IPS-NIHi7 (cell line): Measurements from ENCODE around the gene IGLL5.
"Not testable (repeated sequence)": the region's sequence is repeated elsewhere in the genome, so short reads cannot be mapped to it uniquely, and the experiment has no call there.

Experiments
- DNase-seq: peaks from one replicate; pipeline ENCODE4 v3.0.0; 2012; ENCODE audit warnings: mixed read lengths; ENCODE audit errors: extremely low spot score

The IGLL5 gene

DNA sequence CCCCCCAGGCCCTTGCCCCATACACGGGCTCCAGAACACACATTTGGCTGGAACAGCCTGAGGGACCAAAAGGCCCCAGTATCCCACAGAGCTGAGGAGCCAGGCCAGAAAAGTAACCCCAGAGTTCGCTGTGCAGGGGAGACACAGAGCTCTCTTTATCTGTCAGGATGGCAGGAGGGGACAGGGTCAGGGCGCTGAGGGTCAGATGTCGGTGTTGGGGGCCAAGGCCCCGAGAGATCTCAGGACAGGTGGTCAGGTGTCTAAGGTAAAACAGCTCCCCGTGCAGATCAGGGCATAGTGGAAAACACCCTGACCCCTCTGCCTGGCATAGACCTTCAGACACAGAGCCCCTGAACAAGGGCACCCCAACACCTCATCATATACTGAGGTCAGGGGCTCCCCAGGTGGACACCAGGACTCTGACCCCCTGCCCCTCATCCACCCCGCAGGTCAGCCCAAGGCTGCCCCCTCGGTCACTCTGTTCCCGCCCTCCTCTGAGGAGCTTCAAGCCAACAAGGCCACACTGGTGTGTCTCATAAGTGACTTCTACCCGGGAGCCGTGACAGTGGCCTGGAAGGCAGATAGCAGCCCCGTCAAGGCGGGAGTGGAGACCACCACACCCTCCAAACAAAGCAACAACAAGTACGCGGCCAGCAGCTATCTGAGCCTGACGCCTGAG, 13.1 kb downstream of the IGLL5 start:
- not testable (repeated sequence) for DNase-seq

DNA sequence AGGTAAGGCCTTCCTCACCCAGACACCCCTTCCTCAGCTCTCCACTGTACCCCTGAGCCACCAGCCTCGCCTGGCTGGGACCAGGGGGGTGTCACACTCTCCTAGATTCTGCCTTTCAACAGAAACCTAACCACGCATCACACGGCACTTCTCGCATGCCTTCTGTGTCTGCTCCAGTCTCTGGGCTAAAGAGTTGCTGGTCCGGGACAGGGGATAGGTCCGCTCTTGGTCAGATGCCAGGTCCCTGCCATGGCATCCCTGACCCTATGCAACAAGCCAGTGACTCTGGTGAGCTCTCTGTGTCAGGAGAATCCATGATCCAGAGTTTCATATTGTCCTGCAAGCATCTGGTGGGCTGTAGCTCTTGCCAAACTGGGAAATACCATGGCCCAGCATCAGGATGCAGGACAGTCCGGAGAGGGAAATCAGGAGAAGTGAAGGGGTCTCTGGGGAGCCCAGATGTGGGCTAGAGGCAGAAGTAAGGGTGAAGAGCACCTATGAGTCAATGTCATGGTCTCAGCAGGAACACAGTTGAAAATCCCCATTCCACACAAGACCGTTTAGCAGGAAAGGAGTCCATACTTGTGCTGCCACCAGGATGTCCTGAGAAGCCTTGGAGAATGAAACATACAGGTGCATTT, 14.1 kb downstream of the IGLL5 start:
- no peak for DNase-seq

DNA sequence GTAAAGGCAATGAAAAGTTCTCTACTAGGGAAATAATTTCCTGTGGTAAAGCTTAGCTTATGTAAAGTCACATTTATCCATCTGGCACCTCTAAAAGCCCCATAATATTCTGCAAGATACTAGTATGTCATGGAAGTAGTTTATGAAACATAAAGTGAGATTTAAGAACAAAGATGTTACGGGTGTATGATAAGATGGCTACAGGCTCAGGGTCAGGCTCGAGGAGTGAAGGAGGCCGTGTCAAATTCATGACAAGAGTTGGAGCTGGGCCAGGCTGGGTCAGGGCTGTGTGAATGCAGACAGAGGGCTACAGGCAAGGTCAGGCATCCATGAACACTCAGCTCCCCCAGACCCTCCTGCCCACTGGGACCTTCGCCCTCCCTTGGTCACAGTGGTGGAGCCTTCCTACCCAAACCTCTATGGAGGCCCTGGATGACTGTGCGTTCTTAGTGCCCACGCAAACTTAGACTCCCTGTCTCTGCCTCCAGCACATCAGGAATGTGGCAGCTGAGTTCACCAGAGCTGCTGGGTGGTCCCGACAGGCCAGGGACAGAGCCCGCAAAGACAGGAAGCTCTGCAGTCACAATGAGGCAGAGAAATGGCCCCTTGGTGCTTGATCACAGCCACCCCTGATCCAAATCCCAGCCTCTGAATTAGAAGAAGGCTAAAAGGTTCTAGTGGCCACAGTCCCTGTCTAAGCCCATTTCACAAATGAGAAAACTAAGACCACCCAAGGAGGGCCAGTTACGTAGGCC, 14.8 kb downstream of the IGLL5 start:
- no peak for DNase-seq

DNA sequence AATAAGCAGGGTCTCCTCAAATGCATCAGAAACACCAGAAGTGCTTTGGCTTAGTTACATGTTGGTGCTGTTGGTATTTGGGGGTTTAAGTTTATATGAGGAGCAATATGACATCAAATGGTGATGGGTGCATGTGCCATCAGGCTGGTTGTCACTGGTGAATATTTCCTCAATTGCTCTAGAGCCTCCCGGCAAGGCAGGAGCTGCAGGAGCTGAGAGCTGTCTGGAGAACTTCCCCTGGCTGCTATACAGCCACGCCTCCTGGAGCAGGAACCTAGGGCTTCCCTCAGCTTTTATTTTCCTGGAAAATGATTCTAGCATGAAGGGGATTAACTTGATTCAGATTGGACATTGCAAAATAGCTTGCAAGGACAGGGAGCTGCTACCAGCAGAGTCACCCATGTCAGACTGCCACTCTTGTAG, 15.8 kb downstream of the IGLL5 start:
- no peak for DNase-seq

DNA sequence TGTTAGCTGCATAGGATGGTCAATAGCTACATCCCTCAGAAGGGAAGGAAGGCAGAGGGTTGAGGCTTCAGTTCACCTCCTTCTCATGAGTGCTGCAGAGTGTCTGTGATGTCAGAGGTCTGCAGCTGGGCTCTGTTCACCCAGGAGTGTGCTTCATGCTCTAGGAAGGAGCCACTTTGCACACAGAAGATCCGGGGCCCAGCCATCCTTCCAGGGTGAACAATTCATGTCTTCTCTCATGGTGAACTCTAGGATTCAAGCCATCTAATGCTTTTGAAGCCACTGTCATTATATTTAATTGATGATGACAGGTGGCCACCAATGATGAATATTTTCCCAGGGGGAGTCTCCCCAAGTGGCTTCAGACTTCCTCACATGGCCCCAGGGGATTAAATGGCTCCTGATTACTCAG, 16.2 kb downstream of the IGLL5 start:
- not testable (repeated sequence) for DNase-seq

DNA sequence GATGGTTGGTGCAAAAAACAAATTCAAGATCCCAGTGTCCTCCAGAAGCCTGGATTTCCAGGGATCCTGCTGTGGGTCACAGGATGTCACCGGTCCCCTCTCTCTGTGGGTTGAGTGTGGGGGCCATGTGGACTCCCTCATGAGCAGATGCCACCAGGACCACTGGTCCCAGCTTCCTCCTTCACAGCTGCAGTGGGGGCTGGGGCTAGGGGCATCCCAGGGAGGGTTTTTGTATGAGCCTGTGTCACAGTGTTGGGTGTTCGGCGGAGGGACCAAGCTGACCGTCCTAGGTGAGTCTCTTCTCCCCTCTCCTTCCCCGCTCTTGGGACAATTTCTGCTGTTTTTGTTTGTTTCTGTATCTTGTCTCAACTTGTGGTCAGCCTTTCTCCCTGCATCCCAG, 17.1 kb downstream of the IGLL5 start:
- DNase-seq, result not testable (repeated sequence)

DNA sequence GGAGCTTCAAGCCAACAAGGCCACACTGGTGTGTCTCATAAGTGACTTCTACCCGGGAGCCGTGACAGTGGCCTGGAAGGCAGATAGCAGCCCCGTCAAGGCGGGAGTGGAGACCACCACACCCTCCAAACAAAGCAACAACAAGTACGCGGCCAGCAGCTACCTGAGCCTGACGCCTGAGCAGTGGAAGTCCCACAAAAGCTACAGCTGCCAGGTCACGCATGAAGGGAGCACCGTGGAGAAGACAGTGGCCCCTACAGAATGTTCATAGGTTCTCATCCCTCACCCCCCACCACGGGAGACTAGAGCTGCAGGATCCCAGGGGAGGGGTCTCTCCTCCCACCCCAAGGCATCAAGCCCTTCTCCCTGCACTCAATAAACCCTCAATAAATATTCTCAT, 18.8 kb downstream of the IGLL5 start:
- not testable (repeated sequence) for DNase-seq

DNA sequence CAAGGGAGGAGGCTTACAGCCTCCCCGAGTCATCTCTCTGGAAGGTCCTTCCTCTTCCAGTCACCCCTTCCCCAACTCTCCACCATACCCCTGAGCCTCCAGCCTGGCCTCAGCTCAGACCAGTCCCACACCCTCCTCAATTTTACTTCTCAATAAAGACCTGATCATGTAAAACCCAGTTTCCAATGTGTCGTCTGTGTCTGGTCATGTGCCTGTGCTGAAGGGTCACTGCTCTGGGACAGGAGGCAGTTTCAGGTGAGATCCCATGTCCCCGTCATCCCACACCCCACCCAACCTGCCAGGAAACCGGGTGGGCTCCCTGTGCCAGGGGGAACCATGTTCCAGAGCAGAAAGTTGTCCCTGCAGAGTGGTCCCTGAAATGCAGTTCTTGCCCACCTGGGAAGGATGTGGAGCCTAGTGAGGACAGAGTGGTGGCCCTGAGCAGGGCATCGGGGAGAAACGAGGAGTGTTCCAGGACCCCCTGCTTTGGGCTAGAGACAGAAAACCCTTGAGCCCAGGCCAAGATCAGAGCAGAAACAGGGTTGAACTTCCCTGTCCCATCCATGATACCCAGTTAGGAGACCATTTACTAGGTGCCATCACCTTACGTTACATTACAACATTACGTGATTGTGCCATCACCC, 19.4 kb downstream of the IGLL5 start:
- DNase-seq, result no peak

DNA sequence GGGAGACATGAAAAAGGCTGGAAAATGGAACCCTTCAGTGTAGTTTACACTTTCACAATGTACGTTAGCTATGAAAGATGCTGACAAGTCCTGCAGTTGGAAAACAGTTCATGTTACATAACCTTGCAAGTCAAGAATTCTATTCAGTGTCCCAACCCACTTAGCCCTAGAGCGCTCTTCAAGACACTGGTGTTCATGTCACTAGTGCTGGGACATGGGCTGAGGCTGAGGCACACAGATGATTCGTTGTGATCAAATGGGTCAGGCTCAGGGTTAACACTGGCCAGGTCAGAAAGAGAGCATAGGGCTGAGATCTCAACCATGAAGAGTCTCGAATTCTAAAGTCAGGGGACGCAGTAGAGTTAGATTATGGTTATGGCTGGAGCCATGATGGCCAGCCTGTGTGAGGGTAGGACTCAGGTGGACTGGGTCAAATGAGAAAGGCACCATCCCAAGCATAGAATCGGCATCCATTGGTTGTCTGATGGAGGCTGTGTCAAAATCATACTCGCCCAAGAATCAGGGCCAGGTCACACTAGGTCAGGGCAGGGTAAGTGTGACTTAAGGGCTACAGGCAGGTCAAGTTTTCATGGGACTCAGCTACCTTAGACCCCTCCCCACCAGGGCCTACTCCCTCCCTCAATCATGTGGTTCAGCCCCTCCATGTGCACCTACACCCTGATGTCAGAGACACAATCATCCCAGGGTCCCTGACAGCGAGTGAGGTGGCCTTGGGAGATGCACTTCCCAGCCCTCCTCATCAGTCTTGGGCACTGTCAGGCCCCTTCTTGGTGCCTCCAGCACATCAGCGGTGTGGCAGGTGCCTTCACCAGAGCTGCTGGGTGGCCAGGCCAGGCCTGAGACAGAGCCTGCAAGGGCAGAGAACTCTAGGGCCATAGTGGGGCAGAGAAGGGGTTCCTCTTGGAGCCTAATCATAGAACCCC, 20.2 kb downstream of the IGLL5 start:
- DNase-seq, result no peak

DNA sequence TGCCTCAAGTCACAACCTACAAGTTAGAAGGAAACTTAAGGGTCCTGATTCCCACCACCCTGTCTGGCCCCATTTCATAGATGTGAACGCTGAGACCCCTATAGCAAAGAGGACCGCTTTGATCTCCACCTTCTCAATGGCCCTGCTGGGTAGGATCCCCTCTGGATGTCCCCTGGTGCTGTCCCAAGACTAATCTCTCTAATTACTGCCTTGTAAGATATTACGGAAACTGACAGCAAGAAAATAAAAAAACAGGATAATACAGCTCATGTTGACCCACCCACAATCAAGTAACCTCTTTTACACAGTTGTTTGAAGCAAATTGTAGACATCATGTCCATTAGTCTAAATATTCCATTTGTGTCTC, 20.9 kb downstream of the IGLL5 start:
- DNase-seq, result no peak

DNA sequence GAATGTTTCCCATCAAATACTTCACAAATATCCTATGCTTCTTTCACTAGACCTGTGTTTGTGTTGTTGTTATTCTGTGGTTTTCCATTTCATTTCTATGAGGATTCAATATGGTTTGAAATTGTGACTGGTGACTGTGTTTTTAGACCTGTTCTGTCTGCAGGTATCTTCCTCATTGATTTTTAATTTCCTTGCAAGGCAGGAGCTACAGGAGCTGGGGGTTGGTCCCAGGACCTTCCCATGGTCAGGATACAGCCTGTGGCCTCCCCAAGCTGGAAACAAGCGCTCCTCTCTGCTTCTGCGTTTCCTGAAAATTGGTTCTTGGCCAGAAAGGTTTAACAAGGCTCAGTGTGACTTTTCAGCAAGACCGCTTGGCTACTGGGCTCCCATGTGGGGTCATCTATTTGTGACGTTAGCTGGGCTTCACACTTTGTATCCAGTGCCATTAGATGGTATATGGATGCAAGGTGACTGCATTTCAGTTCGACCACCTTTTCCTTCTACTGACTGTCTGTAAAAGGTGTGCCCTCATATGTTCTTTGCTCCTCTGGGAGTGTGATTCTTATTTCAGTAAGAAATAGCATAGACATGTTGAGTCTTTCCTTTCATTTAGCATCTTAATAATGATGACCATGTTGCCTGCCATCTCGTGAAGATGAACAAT, 21.5 kb downstream of the IGLL5 start:
- DNase-seq, result no peak

DNA sequence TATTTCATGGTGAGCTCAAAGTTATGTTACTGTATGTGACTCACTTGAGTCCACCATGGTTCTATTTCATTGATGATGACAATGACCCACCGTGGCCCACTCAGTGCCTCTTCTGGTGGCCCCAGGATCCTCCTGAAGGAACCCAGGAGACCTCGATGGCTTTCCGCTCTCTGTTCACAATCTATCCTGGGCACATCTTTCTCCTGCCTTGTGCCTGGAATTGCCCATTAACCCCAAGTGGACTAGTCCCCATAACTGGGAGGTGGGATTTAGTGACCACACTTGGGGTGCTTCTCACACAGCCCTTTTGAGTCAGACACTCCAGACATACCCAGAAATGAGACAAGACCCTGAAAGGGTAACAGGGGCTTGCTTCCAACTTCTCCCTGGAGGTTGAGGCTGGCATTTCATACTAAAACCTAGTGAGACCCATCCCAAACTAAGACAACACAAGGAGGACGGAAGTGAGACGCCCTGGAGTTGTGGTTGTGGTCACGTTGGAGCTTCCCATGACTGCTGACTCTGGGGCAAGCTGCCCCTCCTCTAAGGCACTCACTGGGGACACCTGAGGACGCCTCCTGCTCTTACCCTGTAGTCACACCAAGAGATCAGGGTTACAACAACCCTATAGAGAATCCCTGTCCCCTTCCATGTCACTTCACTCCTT, 22.1 kb downstream of the IGLL5 start:
- DNase-seq, result no peak

DNA sequence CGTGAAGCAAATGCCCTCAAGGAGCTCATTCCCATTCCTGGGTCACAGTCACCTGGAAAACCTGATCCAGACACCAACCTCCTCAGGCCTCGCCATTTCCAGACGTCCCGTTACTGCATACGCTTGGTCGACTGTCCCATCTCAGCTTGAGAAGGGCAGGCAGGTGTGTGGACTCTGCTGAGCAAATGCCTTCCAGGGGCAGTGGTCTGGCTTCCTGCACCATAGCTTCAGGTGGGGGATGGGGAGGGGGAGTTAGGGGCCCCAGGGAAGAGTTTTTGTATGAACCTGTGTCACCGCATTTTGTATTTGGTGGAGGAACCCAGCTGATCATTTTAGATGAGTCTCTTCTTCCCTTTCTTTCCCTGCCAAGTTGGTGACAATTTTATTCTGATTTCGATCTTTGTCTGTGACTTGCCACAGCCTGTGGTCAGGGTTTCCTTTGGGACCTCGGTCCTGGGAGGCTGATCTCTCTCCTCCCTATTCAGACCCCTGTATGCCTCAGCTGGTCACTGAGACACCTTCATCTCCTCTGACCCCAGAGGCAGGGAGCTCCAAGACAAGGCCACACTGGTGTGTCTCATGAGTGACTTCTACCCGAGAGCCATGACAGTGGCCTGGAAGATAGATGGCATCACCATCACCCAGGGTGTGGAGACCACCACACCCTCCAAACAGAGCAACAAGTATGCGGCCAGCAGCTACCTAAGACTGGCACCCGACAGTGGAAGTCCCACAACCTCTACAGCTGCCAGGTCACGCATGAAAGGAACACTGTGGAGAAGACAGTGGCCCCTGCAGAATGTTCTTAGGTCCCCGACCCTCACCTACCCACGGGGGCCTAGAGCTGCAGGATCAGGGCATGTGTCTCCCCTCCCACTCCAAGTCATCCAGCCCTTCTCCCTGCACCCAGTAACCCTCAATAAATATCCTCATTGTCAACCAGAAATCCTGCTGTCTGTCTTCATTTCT, 22.9 kb downstream of the IGLL5 start:
- no peak for DNase-seq

DNA sequence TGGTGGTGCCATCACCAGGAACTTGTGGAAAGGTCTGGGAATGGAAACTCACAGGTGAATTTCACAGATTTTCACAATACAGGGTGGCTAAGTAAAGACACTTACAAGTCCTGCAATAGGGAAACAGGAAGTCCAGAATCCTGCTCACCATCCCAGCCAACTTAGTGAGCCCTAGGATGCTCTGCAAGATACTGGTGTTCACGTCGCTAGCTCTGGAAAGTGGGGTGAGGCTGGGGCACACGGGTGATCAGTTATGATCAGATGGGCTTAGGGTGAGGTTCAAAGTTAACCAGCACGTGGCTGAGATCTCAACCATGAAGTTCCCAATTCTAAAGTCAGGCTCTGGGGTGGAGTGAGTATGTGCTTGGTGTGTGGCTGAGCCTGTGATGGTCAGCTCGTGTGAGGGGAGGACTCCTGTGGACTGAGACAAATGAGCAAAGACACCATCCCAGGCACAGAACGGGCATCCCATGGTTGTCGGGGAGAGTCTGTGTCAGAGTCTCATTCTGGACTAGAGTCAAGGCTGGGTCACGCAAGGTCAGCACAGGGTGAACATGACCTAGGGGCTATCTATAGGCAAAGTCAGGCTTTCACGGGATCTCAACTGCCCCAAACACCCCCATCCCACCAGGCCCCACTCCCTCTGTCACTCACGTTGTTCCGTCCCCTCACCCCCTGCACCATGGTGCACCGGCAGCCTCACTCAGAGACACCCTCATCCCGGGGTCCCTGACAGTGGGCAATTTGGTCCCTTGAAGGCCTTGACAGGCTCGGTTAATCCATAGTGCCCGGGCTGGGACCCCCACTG, 23.9 kb downstream of the IGLL5 start:
- no peak for DNase-seq

DNA sequence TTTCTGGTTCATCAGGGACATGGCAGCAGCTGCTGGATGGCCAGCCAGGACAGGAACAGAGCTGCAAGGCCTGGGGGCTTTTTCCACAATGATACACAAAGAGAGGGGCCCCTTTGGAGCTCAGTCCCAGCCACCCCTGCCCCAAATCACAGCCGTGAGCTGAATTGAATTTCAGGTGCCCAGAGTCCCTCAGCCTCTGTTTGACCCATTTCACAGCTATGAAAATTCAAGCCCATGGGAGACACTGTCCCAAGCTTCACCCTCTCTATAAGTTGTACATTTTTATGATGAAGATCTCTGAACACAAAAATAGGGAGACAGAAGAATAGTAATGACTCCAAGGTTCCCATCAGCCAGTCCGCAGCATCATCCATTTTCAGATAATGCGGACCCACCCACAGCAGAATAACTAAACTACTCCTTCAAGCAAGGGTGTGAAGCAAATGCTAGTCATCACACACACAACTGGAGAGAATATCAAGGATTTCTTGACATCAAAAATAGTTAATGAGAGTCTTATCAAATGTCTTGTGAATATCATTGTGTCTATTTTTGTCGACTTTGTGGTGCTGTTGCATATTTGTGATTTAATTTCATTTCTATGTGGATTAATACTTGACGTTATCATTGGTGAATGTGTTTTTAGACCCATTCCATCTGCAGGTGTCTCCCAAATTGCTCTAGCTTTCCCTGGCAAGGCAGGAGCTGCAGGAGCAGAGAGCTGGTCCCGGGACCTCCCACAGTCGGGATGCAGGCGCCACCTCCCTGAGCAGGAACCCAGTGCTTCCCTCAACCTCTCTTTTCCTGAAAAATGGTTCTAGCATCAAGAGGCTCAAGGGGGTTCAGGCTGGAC, 24.7 kb downstream of the IGLL5 start:
- no peak for DNase-seq

DNA sequence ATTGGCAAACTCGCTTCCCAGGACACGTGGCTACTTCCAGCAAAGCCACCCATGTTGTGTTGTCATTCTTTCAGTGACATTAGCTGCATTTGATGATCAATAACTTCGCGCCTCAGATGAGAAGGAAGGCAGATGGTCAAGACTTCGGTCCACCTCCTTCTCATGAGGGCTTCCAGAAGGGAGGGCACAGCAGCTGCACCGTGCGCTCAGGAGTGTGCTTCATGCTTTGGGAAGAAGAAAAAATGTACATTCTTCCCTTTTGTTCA, 25.3 kb downstream of the IGLL5 start:
- no peak for DNase-seq

DNA sequence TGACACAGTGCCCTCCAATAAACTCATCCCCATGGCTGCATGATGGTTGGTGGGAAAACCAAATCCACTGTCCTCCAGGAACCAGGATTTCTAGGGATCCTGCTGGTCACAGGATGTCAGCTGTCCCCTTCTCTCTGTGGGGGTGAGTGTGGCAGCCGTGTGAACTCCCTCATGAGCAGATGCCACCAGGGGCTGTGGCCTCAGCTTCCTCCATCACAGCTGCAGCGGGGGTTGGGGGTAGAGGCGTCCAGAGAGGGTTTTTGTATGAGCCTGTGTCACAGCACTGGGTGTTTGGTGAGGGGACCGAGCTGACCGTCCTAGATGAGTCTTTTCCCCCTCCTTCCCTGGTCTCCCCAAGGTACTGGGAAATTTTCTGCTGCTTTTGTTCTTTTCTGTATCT, 26.4 kb downstream of the IGLL5 start:
- DNase-seq, result no peak
